IPS-18a (cell line): ENCODE results near the gene S1PR2.

Experiments
- H3K27ac ChIP-seq: one replicate; pipeline ENCODE4 v1.5.1; 2013; ENCODE audit warnings: low read length
- H3K27me3 ChIP-seq: one replicate; pipeline ENCODE4 v1.6.1; 2013; ENCODE audit warnings: mild to moderate bottlenecking, low read length; ENCODE audit not compliant: control insufficient read depth, insufficient read depth
- H3K36me3 ChIP-seq: one replicate; pipeline ENCODE4 v1.6.1; 2013; ENCODE audit warnings: low read depth, low read length; ENCODE audit not compliant: control insufficient read depth
- H3K4me1 ChIP-seq: one replicate; pipeline ENCODE4 v1.6.1; 2013; ENCODE audit warnings: low read depth, low read length; ENCODE audit not compliant: control insufficient read depth
- H3K4me3 ChIP-seq: one replicate; pipeline ENCODE4 v1.5.1; 2013; ENCODE audit warnings: low read length
- H3K9ac ChIP-seq: one replicate; pipeline ENCODE4 v1.6.1; 2013; ENCODE audit warnings: mild to moderate bottlenecking, low read length, moderate library complexity
- H3K9me3 ChIP-seq: one replicate; pipeline ENCODE4 v1.6.1; 2013; ENCODE audit warnings: low read depth, low read length; ENCODE audit not compliant: control insufficient read depth

The S1PR2 gene

DNA sequence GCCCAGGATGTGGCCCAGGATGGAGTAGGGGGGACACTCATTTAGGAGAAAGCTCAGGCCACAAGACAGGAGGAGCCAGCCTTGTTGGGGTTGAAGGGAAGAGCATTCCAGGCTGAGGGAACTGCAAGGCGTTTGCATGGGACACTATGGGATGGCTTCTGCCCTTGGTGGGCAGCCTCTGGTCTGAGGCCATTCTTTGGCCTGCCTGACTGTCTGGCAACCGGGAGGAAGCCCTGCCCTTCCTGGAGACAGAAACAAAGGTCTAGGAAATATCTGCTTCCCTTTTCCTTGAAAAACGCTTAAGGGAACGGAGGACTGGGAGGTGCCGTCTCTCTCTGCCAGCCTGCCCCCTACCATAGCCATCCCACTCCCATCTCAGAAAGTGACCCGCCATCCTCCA, 36.9 kb upstream of the S1PR2 start:
- H3K4me1 ChIP-seq, result peaks cover 2% of the 10 kb centered on the region
- H3K4me3 ChIP-seq, result no peak overlapping the region
- peaks cover 41% of the 10 kb centered on the region for H3K27me3 ChIP-seq
- H3K9ac ChIP-seq, result no peak overlapping the region
- no peaks in the 10 kb centered on the region for H3K36me3 ChIP-seq
- H3K9me3 ChIP-seq, result no peaks in the 10 kb centered on the region
- H3K27ac ChIP-seq, result no peak overlapping the region

DNA sequence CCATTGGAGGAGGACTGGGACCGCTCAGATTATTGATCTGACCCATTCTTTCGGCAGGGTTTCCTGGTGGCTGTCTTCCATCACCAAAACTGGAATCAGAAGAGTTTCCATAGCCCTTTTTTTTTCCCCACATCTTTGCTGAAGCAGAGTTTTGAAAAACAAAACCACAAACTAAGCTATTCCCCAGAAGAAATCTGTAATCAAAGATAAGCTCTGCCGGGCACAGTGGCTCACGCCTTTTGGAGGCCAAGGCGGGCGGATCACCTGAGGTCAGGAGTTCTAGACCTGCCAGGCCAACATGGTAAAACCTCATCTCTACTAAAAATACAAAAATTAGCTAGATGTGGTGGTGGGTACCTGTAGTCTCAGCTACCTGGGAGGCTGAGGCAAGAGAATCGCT, 35.6 kb upstream of the S1PR2 start:
- H3K9ac ChIP-seq, result no peak overlapping the region
- peaks cover 29% of the 10 kb centered on the region for H3K27me3 ChIP-seq
- H3K4me1 ChIP-seq, result peaks cover 2% of the 10 kb centered on the region
- no peak overlapping the region for H3K4me3 ChIP-seq
- H3K9me3 ChIP-seq, result no peaks in the 10 kb centered on the region
- H3K27ac ChIP-seq, result no peak overlapping the region
- no peaks in the 10 kb centered on the region for H3K36me3 ChIP-seq

DNA sequence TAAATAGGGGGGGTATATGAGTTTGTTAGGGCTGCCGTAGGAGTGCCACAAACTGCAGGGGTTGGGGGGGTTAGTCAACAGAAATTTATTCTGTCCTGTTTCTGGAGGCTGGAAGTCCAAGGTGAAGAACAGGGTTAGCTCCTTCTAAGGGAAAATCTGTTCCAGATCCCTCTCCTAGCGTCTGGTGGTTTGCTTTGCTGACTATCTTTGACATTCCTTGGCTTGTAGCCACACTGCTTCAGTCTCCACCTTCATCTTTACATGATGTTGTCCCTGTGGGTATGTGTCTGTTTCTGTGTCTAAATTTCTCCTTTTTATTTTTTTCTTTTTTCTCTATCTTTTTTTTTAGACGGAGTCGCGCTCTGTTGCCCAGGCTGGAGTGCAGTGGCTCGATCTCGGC, 31.6 kb upstream of the S1PR2 start:
- H3K36me3 ChIP-seq, result peaks cover 5% of the 10 kb centered on the region

DNA sequence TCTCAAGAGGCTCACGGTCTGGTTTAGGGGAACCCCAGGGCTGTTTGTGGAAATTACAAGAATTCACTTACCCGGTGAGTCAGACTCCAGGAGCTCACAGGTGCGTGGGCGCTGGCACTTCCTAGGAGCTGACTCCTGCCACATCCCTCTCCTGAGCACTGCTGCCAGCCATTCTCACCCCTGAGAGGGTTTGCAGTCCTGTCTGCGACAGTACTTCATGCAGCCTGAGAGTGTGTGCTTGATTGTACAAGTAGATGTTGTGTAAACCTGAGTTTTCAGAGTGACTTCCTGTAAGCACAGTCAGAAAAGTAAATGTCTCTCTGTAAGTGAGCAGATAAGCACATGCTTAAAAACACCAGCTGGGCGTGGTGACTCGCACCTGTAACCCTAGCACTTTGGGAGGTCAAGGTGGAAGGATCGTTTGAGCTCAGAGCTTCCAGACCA, 29.0 kb upstream of the S1PR2 start:
- Histone ChIP-seq H3K27me3 (no peaks in the 10 kb centered on the region), H3K36me3 (peaks cover 16% of the 10 kb centered on the region), H3K27ac (no peak overlapping the region), H3K9ac (no peak overlapping the region), H3K4me1 (no peaks in the 10 kb centered on the region), H3K9me3 (no peaks in the 10 kb centered on the region), H3K4me3 (no peak overlapping the region)

More for the DNA sequence above, 31.6 kb upstream of the S1PR2 start:
- H3K4me3 ChIP-seq, result no peak overlapping the region
- H3K4me1 ChIP-seq, result no peaks in the 10 kb centered on the region
- no peaks in the 10 kb centered on the region for H3K9me3 ChIP-seq
- no peak overlapping the region for H3K9ac ChIP-seq
- H3K27ac ChIP-seq, result no peak overlapping the region
- H3K27me3 ChIP-seq, result no peaks in the 10 kb centered on the region

DNA sequence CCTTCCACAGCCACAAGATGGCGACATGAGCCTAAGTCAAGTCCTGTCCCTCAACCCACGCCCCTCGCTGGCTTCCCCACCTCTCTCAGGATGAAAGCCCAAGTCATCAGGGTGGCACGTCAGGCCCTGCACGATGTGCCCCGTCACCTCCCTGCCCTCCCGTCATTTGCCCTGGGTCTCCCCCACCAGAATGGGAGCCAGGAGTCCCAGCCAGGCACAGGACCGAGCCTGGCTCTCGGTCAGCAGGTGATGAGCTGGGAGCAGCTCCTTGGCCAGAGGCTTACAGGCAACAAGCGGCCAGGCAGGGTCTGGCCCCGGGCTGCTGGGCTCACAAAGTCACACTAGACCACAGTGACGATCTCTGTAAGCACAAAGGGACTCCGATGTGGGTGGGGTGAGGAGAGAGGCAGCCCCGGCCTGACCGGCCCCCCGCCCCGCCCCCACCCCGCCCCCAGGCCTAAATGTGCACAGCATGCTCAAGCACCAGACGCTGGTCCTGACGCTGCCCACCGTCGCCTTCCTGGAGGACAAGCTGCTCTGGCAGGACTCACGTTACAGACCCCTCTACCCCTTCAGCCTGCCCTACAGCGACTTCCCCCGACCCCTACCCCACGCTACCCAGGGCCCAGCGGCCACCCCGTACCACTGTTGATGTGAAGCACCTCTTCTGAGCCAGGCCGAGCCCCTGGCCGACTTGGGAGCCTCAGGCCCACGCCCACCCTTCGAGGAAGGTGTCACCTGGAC, 28.2 kb upstream of the S1PR2 start:
- H3K4me3 ChIP-seq, result no peak overlapping the region
- no peak overlapping the region for H3K9ac ChIP-seq
- H3K36me3 ChIP-seq, result peaks cover 20% of the 10 kb centered on the region
- H3K4me1 ChIP-seq, result no peaks in the 10 kb centered on the region
- H3K9me3 ChIP-seq, result no peaks in the 10 kb centered on the region
- H3K27ac ChIP-seq, result no peak overlapping the region
- no peaks in the 10 kb centered on the region for H3K27me3 ChIP-seq

DNA sequence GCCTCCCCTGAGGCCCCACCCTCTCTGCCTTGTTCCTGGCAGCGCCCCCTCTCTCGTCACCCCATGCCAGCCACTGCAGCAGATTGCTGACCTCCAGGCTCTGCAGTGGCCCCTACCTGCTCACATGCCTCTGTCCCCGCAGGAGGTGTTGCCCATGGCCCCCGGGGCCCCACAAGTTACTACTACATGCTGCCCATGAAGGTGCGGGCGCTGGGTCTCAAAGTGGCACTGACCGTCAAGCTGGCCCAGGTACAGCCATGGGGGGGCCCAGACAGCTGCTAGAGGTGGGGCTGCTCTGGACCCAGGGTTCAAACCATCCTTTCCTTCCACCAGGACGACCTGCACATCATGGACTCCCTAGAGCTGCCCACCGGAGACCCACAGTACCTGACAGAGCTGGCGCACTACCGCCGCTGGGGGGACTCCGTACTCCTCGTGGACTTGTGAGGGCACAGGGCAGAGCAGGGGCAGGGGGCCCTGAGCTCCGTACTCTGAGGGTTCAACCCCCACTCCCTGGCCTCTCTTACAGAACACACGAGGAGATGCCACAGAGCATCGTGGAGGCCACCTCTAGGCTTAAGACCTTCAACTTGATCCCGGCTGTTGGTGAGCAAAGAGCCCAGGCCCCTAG, 27.1 kb upstream of the S1PR2 start:
- no peaks in the 10 kb centered on the region for H3K4me1 ChIP-seq
- H3K4me3 ChIP-seq, result no peak overlapping the region
- no peaks in the 10 kb centered on the region for H3K9me3 ChIP-seq
- no peaks in the 10 kb centered on the region for H3K27me3 ChIP-seq
- no peak overlapping the region for H3K9ac ChIP-seq
- peaks cover 23% of the 10 kb centered on the region for H3K36me3 ChIP-seq
- no peak overlapping the region for H3K27ac ChIP-seq

DNA sequence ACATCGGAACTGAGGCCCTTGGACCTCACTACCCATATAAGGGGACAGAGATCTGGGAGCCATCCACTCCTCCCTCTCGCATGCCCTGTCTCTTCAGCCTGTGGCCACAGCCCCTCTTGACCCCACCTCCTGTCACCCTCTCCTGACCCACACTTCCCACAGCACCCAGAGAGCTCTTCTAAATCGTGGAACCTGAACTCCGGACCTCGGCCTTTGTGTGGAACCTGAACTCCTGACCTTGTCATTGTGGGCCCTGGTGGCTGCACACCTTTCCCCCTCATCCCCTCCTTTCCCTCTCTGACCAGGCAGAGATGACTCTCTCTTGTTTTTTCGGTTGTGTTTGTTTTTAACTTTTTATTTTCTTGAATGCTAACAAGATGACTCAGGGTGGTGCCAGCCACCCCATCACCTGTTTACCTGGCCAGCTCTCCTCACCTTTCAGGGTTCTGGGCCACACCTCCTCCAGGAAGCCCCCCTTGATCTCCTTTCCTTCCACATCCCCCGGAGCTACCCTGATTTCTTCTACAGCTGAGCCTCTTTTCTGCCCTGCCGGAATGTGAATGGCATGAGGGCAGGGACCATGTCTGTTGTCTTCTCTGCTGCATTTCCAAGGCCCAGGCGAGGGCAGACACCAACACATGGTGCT, 26.0 kb upstream of the S1PR2 start:
- H3K4me3 ChIP-seq, result no peak overlapping the region
- H3K27ac ChIP-seq, result no peak overlapping the region
- no peaks in the 10 kb centered on the region for H3K9me3 ChIP-seq
- peaks cover 23% of the 10 kb centered on the region for H3K36me3 ChIP-seq
- H3K27me3 ChIP-seq, result no peaks in the 10 kb centered on the region
- peaks cover 3% of the 10 kb centered on the region for H3K4me1 ChIP-seq
- H3K9ac ChIP-seq, result no peak overlapping the region

DNA sequence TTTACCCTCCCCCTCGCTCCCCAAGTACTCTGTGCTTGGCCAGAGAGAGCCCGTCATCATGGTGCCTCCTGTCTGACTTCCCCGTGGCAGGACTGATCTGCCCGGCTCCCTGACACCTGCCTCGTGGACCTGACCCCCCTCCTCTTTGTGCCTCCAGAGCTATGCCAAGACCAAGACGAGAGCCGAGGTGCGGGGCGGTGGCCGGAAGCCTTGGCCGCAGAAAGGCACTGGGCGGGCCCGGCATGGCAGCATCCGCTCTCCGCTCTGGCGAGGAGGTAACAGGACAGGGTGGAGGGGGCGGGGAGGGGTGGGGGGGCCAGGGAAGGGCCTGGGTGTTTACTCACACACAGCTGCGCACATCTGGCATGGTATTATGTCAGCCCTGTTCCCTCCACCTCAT, 25.4 kb upstream of the S1PR2 start:
- peaks cover 23% of the 10 kb centered on the region for H3K36me3 ChIP-seq
- H3K4me3 ChIP-seq, result no peak overlapping the region
- H3K27me3 ChIP-seq, result no peaks in the 10 kb centered on the region
- H3K4me1 ChIP-seq, result peaks cover 3% of the 10 kb centered on the region
- H3K9me3 ChIP-seq, result no peaks in the 10 kb centered on the region
- no peak overlapping the region for H3K9ac ChIP-seq
- no peak overlapping the region for H3K27ac ChIP-seq

DNA sequence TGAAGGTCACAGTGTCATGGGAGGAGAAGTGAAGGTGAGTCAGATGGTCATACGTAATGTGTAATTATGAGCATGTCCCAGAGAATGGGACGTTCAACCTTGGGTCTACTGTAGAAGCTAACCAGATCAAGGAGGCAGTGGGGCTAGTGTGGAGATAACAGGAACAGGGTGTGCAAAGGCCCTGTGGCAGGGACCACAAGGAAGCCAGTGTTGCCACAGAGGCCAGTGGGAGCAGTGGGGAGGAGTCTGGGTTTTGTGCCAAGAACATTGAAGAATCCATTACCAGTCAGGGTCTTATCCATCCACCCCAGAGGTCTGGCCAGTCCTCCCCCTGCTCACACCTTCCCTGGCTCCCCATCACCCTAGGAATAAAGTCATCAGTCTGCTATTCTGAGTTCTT, 24.2 kb upstream of the S1PR2 start:
- Histone ChIP-seq H3K9ac (no peak overlapping the region), H3K9me3 (no peaks in the 10 kb centered on the region), H3K36me3 (peaks cover 23% of the 10 kb centered on the region), H3K4me3 (no peak overlapping the region), H3K27ac (no peak overlapping the region), H3K27me3 (no peaks in the 10 kb centered on the region), H3K4me1 (peaks cover 3% of the 10 kb centered on the region)

DNA sequence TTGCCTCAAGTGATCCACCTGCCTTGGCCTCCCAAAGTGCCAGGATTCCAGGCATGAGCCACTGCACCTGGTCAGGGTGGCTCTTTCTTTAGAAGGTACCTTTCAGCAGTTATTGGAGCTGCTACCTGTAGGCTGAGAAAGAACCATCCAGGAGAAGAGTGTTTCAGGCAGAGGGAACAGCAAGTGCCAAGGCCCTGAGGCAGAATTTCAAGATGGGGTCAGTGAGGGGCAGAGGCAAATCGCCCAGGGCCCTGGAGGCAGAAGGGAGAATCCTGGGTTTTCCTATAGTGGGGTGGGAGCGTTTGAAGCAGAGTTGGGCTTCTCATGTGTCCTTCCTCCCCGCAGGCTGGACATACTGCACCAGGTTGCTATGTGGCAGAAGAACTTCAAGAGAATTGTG, 23.1 kb upstream of the S1PR2 start:
- peaks cover 23% of the 10 kb centered on the region for H3K36me3 ChIP-seq
- no peak overlapping the region for H3K4me3 ChIP-seq
- H3K27me3 ChIP-seq, result no peaks in the 10 kb centered on the region
- no peaks in the 10 kb centered on the region for H3K9me3 ChIP-seq
- H3K27ac ChIP-seq, result no peak overlapping the region
- H3K9ac ChIP-seq, result no peak overlapping the region
- H3K4me1 ChIP-seq, result peaks cover 3% of the 10 kb centered on the region

DNA sequence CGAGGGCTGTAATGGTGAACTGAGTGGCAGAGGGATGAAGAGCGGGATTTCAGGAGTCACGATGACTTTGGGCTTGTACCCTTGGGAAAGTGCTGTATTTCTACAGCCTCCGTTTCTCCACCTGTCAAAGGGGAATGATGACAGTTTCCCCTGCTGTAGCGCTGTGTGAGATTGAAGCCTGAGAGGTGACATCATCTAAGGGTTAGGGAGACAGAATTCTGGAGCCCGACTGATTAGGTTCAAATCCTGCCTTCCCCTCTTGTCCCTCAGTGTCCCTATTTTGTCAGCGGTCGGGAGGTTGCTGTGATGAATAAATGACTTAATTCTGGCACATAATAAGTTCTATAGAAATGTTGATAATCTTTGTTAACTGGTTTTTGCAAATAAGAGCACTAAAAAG, 21.6 kb upstream of the S1PR2 start:
- peak overlapping the region; percentile 83 for H3K9ac ChIP-seq
- H3K4me1 ChIP-seq, result peaks cover 3% of the 10 kb centered on the region
- H3K9me3 ChIP-seq, result no peaks in the 10 kb centered on the region
- H3K27ac ChIP-seq, result no peak overlapping the region
- peak overlapping the region; percentile 99 for H3K4me3 ChIP-seq
- H3K36me3 ChIP-seq, result peaks cover 17% of the 10 kb centered on the region
- no peaks in the 10 kb centered on the region for H3K27me3 ChIP-seq
